HT1080 (cell line): Measurements from ENCODE around the gene RUVBL1. TPM values are rescaled to one million over a fixed set of nuclear protein-coding genes. Genes with fewer than 3 reads are reported as not detected.
"Not testable (repeated sequence)": the region's sequence is repeated elsewhere in the genome, so short reads cannot be mapped to it uniquely, and the experiment has no call there.

ENCODE experiments used
- DNase-seq: peaks from one replicate; pipeline ENCODE4 v3.0.0-alpha.2; 2015; ENCODE audit warnings: low read depth
- polyA plus RNA-seq, 2 experiments: library from polyadenylated mRNA; depleted of rRNA; stranded (reverse); fragments of >200 nt; gene quantifications; 2 replicates each; pipeline ENCODE4 v1.2.3, GENCODE V29; 2015
- total RNA-seq: library from RNA; depleted of rRNA; stranded (reverse); fragments of >200 nt; shearing (Covaris generic); gene quantifications from 2 replicates; pipeline ENCODE4 v1.2.3, GENCODE V29; 2014; rRNA removed

The RUVBL1 gene
- 281 and 282 TPM in 2 replicates for total RNA-seq
- 229 and 234 TPM in 2 replicates for polyA plus RNA-seq (2015; cell fraction: cytosol; rRNA removed)
- polyA plus RNA-seq (2015; cell fraction: nucleus; rRNA removed) = 213 and 218 TPM in 2 replicates

GRCh38 chr3:128123538-128124368 lies at the start of gene RUVBL1:
Gene RUVBL1 (minus strand): TSS chr3:128123812. CDS start chr3:128123724, 88 bp downstream.
- DNase-seq = peak; percentile 100

DNA sequence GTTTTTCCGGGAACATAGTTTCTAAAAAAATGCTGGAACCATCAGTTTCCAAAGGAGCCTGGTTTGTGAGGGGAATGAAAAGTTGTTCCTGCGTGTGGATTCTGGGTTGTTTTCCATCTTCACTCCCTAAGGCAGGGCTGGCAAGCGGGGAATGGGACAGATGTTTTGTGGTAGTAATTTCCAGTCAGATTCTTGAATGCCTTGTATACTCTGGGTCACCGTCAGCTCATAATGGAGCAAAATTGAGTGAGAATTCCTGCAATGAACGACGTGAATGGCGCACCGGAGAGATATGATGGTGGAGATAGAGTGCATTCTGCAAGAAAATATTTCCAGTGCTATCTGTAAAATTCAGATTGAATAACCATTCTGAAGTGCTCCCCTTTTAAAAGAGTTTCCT lies 49.6 kb upstream of the RUVBL1 start:
- no peak for DNase-seq

- peak; percentile 79 for DNase-seq
Measured at GRCh38 chr3:128170866-128171516, 47.4 kb upstream of the RUVBL1 start.

- DNase-seq = no peak
Measured at GRCh38 chr3:128168836-128169235, 45.2 kb upstream of the RUVBL1 start.

DNA sequence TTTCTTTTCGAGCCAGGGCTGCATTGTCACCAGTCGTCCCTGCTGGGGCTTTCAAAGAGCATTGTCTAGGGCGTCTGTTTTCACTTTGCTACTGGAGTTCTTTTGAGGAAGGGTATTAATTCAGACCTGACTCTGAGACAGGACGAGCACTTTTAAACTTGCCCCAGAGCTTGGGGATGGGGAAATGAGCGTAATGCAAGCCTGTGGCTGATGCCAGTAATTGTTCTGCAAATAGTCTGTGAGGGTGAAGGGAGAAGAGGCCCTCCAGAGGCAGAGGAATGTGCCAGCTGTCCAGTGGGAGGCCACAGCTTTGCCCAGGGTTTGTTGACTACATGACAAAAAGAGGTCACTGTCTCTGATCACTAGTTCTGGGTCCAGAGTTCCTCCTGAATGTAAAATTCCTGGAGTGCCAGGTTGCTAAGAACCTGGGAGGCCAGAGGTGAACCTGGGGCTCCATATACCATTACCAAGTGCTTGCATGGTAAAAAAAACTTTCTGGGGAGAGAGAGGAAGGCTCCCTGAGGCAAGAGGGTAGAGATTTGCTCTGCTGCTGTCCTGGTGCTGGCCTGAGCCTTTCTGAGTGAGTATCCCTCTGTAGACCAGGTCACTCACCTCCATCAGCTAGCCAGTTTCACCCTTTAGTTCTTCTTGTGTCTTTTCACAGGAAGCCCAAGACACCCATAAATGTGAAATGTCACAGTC lies 44.5 kb upstream of the RUVBL1 start:
- DNase-seq = no peak

- DNase-seq = no peak
Measured at GRCh38 chr3:128167646-128167972, 44.0 kb upstream of the RUVBL1 start.

- DNase-seq = no peak
Measured at GRCh38 chr3:128166971-128167453, 43.4 kb upstream of the RUVBL1 start.

- no peak for DNase-seq
Measured at GRCh38 chr3:128163432-128163831, 39.8 kb upstream of the RUVBL1 start.

GRCh38 chr3:128160661-128161060 lies 37.0 kb upstream of the RUVBL1 start:
- DNase-seq = no peak

GRCh38 chr3:128155616-128156360 lies 32.2 kb upstream of the RUVBL1 start:
- DNase-seq = no peak

DNA sequence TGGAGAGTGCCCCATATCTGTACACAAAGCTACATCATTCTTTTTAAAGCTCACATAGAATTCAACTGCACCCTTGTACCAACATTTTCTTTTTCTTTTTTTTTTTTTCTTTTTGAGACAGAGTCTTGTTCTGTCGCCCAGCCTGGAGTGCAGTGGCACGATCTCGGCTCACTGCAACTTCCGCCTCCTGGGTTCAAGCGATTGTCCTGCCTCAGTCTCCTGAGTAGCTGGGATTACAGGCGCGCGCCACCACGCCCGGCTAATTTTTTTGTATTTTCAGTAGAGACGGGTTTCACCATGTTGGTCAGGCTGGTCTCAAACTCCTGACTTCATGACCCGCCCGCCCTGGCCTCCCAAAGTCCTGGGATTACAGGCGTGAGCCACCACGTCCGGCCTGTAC lies 30.7 kb upstream of the RUVBL1 start:
- DNase-seq = not testable (repeated sequence)

DNA sequence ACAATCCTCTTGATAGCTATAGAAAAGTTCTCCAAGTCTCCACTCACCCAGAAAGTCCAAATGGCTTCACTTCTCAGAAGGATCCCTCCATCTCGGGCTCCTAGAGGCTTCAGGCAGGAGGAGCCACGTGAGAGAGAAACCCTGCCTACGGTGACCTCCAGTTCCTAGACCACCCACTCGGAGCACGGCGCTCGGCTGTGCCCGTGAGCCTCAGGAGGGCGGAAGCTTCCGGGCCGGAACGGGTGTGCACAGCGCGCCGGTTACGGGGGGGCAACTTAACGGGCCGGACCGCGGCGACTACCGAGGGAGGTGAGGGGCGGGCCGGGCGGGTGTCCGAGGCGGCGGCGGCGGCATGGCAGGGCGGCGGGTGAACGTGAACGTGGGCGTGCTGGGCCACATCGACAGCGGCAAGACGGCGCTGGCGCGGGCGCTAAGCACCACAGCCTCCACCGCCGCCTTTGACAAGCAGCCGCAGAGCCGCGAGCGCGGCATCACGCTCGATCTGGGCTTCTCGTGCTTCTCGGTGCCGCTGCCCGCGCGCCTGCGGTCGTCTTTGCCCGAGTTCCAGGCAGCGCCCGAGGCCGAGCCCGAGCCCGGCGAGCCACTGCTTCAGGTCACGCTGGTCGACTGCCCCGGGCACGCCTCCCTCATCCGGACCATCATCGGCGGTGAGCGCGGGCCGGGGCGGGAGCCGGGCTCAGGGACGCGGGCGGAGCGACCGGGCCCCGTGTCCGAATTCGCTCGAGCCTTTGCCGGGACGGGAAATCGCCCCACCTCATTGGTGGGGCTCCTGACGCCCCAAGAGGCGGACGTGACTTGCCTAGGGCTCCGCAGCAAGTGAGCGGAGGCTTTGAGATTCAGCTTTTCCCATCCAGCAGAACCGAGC lies 29.8 kb upstream of the RUVBL1 start, which contains the start of gene EEFSEC:
TSS of gene EEFSEC (plus strand) at position 326 of the 886 bp plus-strand sequence. CDS start at position 353, 27 bp downstream.
- DNase-seq = peak; percentile 70

- DNase-seq = peak; percentile 92
Measured at GRCh38 chr3:128152419-128153155, 29.0 kb upstream of the RUVBL1 start.

DNA sequence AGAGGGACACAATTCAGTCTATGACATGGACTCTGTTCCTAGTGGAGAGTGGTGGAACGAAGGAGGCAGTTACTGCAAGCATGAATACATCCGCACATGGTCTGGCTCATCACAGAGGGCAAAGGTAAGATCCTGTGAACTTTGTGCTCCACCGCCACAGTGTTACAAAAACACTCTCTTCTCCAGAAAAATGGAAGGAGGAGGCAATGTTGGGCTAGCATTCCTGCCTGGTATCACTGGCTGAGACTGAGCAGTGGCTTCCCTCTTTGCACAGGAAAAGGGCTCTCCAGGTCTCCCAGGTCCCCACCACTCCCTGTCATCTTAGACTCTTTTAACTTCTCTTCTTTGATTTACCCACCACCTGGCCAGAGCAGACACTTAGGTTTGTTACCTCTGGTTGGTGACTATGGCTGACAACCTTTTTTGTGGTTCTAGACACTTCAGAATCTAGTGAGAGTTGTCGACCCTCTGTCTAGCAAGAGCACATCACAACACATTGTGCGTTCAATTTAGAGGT lies 28.2 kb upstream of the RUVBL1 start:
- no peak for DNase-seq

DNA sequence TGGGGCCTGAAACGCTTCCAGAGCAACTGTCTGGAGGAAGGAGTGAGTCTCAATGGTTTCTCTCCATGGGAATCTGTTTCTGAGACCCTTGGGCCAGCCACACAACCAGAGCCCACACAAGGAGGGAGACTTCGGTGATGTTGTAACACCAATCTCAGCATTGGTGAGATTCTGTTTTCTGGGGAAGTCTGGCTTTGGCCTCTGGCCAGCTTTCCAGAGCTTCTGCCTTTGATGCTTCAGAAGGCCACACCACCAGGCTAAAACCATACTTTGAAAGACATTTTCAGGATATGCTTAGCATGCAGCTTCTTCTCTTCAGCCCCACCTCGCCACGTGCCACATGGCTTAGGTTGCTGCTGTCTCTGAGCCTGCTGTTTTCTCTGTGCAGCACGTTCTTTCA lies 26.0 kb upstream of the RUVBL1 start:
- DNase-seq = no peak

GRCh38 chr3:128146201-128146600 lies 22.6 kb upstream of the RUVBL1 start:
- no peak for DNase-seq

DNA sequence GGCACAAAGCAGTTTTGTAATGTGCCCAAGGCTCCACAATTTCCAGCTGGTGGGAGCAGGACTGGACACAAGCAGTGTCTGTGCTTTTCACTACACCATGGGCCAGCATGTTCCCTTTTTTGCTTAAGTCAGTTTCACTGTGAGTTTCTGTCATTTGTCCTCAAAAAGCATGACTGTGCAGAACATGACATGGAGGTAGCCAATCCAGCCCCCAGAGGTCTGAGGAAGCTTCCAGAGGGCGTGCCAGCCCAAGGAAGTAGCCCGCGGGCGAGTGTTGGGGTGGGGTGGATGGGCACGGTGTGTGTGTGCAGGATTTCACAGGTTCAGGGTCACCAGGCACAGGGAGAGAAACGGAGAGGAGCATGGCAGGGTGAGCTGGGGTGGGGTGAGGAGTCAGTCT lies 21.7 kb upstream of the RUVBL1 start:
- DNase-seq = no peak

DNA sequence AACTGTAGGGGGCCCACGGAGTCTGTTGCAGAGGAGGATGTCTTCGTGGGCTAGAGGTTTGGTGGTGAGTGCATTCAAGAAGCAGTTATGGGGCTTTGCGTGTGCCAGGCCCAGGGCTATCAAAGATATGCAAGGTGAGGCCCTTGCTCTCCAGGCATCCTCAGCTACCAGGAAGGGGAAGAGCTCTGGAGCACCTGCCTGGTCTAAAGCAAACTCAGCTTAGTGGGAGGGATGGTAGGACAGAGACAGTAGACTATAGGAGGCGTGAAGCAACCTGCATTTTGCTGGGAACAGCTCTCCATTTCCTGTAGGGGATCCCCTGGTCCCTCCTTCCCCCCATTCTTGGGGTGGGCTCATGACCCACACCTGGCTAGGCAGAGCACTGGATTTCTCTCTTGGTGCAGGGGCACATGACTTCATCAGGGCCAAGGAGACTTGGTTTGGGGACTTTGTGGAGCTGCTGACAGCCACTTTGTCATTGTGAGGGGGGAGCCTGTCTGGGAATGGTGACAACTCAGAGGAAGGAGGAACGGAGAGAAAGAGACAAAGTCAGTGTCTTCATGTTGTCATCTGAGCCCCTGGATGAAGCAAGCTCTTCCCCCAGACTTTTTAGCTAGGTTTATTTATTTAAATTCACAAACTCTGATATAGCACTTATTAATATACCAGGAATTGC lies 21.0 kb upstream of the RUVBL1 start:
- no peak for DNase-seq
